ENCODE results near the gene PEX16. TPM values are rescaled to one million over a fixed set of nuclear protein-coding genes. Genes with fewer than 3 reads are reported as not detected.

PEX16 gene
- total and polyA plus RNA-seq, 2 of the 13 experiments (the other 11 are each of a cell fraction or from before 2014, with no cell fraction given) = 12.5 to 21.8 TPM

DNA sequence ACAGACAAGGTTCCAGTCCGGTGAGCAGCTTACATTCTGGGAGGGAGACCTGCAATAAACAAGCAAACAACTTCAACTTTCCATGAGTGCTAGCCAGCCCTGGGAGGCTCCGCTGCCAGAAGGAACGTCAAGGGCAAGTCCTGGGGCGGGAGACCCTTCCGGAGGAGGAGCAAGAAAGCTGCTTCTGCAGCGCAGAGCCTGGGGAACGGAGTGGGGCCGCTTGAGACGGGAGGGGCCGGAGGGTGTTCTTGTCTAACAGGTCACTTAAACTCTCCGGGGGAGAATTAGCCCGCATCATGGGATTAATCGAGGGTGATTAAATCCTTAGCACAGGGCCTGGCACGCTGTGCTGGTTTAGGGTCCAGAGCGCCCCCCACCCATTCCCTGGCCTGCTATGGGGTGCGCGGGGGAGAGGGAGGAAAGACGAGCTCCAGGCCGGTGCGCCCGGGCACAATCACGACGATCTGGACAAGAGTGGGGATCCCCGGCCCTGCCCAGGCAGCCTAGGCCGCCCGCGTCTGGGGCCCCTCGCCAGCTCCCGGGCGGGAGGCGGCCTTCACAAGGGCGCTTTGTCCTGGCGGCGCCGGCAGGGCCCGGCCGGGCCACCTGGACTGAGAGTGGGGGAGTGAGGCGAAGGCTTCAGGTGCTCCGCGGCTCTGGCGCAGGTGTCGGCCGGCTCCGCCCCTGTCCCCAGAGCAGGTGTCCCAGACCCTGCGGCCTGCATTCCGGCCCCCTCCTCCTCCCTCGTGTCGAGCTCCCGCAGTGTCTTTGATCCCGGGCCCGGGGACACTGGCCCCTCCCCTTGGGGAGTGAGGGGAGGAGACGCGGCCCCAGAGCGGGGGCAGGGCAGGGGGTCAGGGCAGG, 4.1 kb upstream of the PEX16 start (continued):
- TF ChIP-seq HDAC6 (IDR thresholded peaks at IDR 0.05; ENCODE audit: low read depth, low read length) = no peak
- TF ChIP-seq THYN1 (CRISPR knock-in tag; IDR thresholded peaks at IDR 0.05; ENCODE audit: borderline replicate concordance, low read depth) = no peak
- TF ChIP-seq KLF15 (CRISPR knock-in tag; IDR thresholded peaks at IDR 0.05; ENCODE audit: borderline replicate concordance) = no peak; the same call in 1 of the 2 replicates
- TF ChIP-seq U2AF2 (IDR thresholded peaks at IDR 0.05; ENCODE audit: low read depth, low read length) = no peak
- no peak for TF ChIP-seq ZNF672 (CRISPR knock-in tag; IDR thresholded peaks at IDR 0.05)
- peak; percentile 19; the same call in 1 of the 2 replicates for TF ChIP-seq TAF1 (CRISPR knock-in tag; IDR thresholded peaks at IDR 0.05)
- TF ChIP-seq, protein P1, sequence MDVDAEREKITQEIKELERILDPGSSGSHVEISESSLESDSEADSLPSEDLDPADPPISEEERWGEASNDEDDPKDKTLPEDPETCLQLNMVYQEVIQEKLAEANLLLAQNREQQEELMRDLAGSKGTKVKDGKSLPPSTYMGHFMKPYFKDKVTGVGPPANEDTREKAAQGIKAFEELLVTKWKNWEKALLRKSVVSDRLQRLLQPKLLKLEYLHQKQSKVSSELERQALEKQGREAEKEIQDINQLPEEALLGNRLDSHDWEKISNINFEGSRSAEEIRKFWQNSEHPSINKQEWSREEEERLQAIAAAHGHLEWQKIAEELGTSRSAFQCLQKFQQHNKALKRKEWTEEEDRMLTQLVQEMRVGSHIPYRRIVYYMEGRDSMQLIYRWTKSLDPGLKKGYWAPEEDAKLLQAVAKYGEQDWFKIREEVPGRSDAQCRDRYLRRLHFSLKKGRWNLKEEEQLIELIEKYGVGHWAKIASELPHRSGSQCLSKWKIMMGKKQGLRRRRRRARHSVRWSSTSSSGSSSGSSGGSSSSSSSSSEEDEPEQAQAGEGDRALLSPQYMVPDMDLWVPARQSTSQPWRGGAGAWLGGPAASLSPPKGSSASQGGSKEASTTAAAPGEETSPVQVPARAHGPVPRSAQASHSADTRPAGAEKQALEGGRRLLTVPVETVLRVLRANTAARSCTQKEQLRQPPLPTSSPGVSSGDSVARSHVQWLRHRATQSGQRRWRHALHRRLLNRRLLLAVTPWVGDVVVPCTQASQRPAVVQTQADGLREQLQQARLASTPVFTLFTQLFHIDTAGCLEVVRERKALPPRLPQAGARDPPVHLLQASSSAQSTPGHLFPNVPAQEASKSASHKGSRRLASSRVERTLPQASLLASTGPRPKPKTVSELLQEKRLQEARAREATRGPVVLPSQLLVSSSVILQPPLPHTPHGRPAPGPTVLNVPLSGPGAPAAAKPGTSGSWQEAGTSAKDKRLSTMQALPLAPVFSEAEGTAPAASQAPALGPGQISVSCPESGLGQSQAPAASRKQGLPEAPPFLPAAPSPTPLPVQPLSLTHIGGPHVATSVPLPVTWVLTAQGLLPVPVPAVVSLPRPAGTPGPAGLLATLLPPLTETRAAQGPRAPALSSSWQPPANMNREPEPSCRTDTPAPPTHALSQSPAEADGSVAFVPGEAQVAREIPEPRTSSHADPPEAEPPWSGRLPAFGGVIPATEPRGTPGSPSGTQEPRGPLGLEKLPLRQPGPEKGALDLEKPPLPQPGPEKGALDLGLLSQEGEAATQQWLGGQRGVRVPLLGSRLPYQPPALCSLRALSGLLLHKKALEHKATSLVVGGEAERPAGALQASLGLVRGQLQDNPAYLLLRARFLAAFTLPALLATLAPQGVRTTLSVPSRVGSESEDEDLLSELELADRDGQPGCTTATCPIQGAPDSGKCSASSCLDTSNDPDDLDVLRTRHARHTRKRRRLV (CRISPR knock-in tag; IDR thresholded peaks at IDR 0.05) = no peak
- peak; percentile 43 for TF ChIP-seq TEAD3 (CRISPR knock-in tag; optimal IDR thresholded peaks at IDR 0.05; ENCODE audit: borderline replicate concordance)
- no peak for TF ChIP-seq NFRKB (IDR thresholded peaks at IDR 0.05)
- no peak for TF ChIP-seq EP300 (IDR thresholded peaks at IDR 0.05; ENCODE audit: low read depth in 2 of 2, low read length in 2 of 2)
- TF ChIP-seq EP300 (CRISPR knock-in tag; IDR thresholded peaks at IDR 0.05; ENCODE audit: borderline replicate concordance) = no peak; the same call in 1 of the 2 replicates
- no peak for TF ChIP-seq HOXA9 (CRISPR knock-in tag; IDR thresholded peaks at IDR 0.05; ENCODE audit: borderline replicate concordance)
- TF ChIP-seq TCF7 (IDR thresholded peaks at IDR 0.05; ENCODE audit: low read depth) = peak; percentile 66; the same call in 1 of the 2 replicates
- no peak for TF ChIP-seq MEF2D (CRISPR knock-in tag; IDR thresholded peaks at IDR 0.05)
- TF ChIP-seq PAX8 (CRISPR knock-in tag; IDR thresholded peaks at IDR 0.05; ENCODE audit: borderline replicate concordance) = 0 out of 2 replicates have a peak, but pooled peaks have one; percentile 80
- TF ChIP-seq RFXANK (CRISPR knock-in tag; IDR thresholded peaks at IDR 0.05) = no peak
- TF ChIP-seq MIER2 (CRISPR knock-in tag; IDR thresholded peaks at IDR 0.05) = peak; percentile 16; the same call in 1 of the 2 replicates
- TF ChIP-seq ZSCAN20 (CRISPR knock-in tag; IDR thresholded peaks at IDR 0.05; ENCODE audit: borderline replicate concordance) = 0 out of 2 replicates have a peak, but pooled peaks have one; percentile 31
- TF ChIP-seq ZKSCAN8 (CRISPR knock-in tag; IDR thresholded peaks at IDR 0.05; ENCODE audit: borderline replicate concordance) = no peak
- TF ChIP-seq IKZF4 (CRISPR knock-in tag; IDR thresholded peaks at IDR 0.05; ENCODE audit: borderline replicate concordance, low read depth, not compliant biosample characterization) = no peak
- no peak for TF ChIP-seq SOX6 (IDR thresholded peaks at IDR 0.05)
- TF ChIP-seq SOX6 (CRISPR knock-in tag; IDR thresholded peaks at IDR 0.05) = no peak; the same call in 1 of the 2 replicates
- no peak for TF ChIP-seq KLF9 (CRISPR knock-in tag; IDR thresholded peaks at IDR 0.05; ENCODE audit: low read depth)
- TF ChIP-seq CBX2 (IDR thresholded peaks at IDR 0.05; ENCODE audit: low read depth, low read length) = no peak
- TF ChIP-seq CBX2 (CRISPR knock-in tag; IDR thresholded peaks at IDR 0.05; ENCODE audit: low read depth) = no peak
- peak; percentile 95 for TF ChIP-seq MTA1 (CRISPR knock-in tag; IDR thresholded peaks at IDR 0.05; ENCODE audit: borderline replicate concordance)
- no peak for TF ChIP-seq MAF1 (CRISPR knock-in tag; IDR thresholded peaks at IDR 0.05; ENCODE audit: borderline replicate concordance)
- TF ChIP-seq CHD2 (IDR thresholded peaks at IDR 0.05; ENCODE audit: low read depth, low read length) = 0 out of 2 replicates have a peak, but pooled peaks have one; percentile 17
